CD4-positive, CD25-positive, alpha-beta regulatory T cell (primary cell): ENCODE data around the gene SLC17A9. TPM values are rescaled to one million over a fixed set of nuclear protein-coding genes. Genes with fewer than 3 reads are reported as not detected.

Experiments
- ATAC-seq, 2 donors: fragments of 150-1000 bp; cut with Tn5 transposase; one replicate each; pipeline ENCODE4 v1.10.0; 2021; ENCODE audit warnings: low read depth in 2 of 2, moderate number of reproducible peaks in 2 of 2, moderate library complexity in 1 of 2
- DNase-seq, 3 donors: peaks; one replicate each; pipeline versions ENCODE4 v3.0.0 to v3.0.0-alpha.2; 2012 to 2022; ENCODE audit warnings: mixed read lengths in 1 of 3
- H3K27ac ChIP-seq: one replicate; pipeline ENCODE4 v1.7.0; 2013; ENCODE audit warnings: mild to moderate bottlenecking, low read length; ENCODE audit not compliant: insufficient read depth, poor library complexity, severe bottlenecking
- H3K27me3 ChIP-seq: one replicate; pipeline ENCODE4 v1.7.0; 2013; ENCODE audit warnings: low read length; ENCODE audit not compliant: control insufficient read depth, insufficient read depth
- H3K36me3 ChIP-seq: one replicate; pipeline ENCODE4 v1.7.0; 2013; ENCODE audit warnings: mild to moderate bottlenecking, low read length, moderate library complexity; ENCODE audit not compliant: control insufficient read depth, insufficient read depth
- H3K4me1 ChIP-seq: 2 replicates; pipeline ENCODE4 v1.7.0; 2013; ENCODE audit warnings: mild to moderate bottlenecking, low read length; ENCODE audit not compliant: insufficient read depth, control insufficient read depth, poor library complexity, severe bottlenecking
- H3K4me3 ChIP-seq: one replicate; pipeline ENCODE4 v1.7.0; 2013; ENCODE audit warnings: low read depth, mild to moderate bottlenecking, low read length, moderate library complexity
- H3K9me3 ChIP-seq, 2 experiments: 1 replicate in 1 of 2; 2 replicates in 1 of 2; pipeline ENCODE4 v1.7.0; 2013; ENCODE audit warnings: low read length in 2 of 2, mild to moderate bottlenecking in 1 of 2, moderate library complexity in 1 of 2; ENCODE audit not compliant: control insufficient read depth in 2 of 2
- H3K27ac Mint-ChIP-seq, 3 donors: one replicate each; pipeline ENCODE4 v1.8.0; 2020 to 2022; ENCODE audit warnings: mild to moderate bottlenecking in 3 of 3, mixed read lengths in 3 of 3, moderate library complexity in 2 of 3
- H3K27me3 Mint-ChIP-seq: one replicate; pipeline ENCODE4 v1.8.0; 2022; ENCODE audit warnings: mild to moderate bottlenecking, mixed read lengths
- H3K36me3 Mint-ChIP-seq: one replicate; pipeline ENCODE4 v1.8.0; 2020; ENCODE audit warnings: mixed read lengths
- H3K4me1 Mint-ChIP-seq, 4 donors: one replicate each; pipeline ENCODE4 v1.8.0; 2020 to 2022; ENCODE audit warnings: mixed read lengths in 4 of 4, mild to moderate bottlenecking in 1 of 4
- H3K4me3 Mint-ChIP-seq, 4 donors: one replicate each; pipeline ENCODE4 v1.8.0; 2020 to 2022; ENCODE audit warnings: mild to moderate bottlenecking in 4 of 4, mixed read lengths in 4 of 4, moderate library complexity in 3 of 4
- H3K9me3 Mint-ChIP-seq, 7 donors: one replicate each; pipeline ENCODE4 v1.8.0; 2020 to 2022; ENCODE audit warnings: mixed read lengths in 7 of 7, mild to moderate bottlenecking in 3 of 7, moderate library complexity in 2 of 7
- polyA plus RNA-seq, 4 donors: library from polyadenylated mRNA; unstranded; fragments of 300-500 nt; fragmentation: Illumina TruSeq; gene quantifications; one replicate each; pipeline ENCODE4 v1.2.3, GENCODE V29; 2021
- total RNA-seq: library from RNA; stranded (reverse); gene quantifications from one replicate; pipeline ENCODE4 v1.2.3, GENCODE V29; 2022

SLC17A9 gene
- total and polyA plus RNA-seq, 5 donors from 2014 or later, result 0.06 to 4.1 (median 0.33) TPM; not detected in 1

GRCh38 chr20:62967149-62967501, 14.6 kb downstream of the SLC17A9 start:
- no peak overlapping the region for H3K27ac Mint-ChIP-seq
- H3K4me3 Mint-ChIP-seq, result no peak overlapping the region
- peaks cover under 1% of the 10 kb centered on the region for H3K4me1 ChIP-seq
- peaks cover 5% of the 10 kb centered on the region for H3K27me3 Mint-ChIP-seq
- H3K4me1 Mint-ChIP-seq, result peaks cover 9 to 10% (median 9%) of the 10 kb centered on the region in 4 donors
- no peaks in the 10 kb centered on the region for H3K9me3 ChIP-seq
- no peaks in the 10 kb centered on the region for H3K9me3 Mint-ChIP-seq
- H3K36me3 Mint-ChIP-seq, result no peaks in the 10 kb centered on the region
- no peaks in the 10 kb centered on the region for H3K36me3 ChIP-seq
- no peak for ATAC-seq
- no peak overlapping the region for H3K4me3 ChIP-seq
- H3K27me3 ChIP-seq, result no peaks in the 10 kb centered on the region
- no peak overlapping the region for H3K27ac ChIP-seq
- no peak for DNase-seq

DNA sequence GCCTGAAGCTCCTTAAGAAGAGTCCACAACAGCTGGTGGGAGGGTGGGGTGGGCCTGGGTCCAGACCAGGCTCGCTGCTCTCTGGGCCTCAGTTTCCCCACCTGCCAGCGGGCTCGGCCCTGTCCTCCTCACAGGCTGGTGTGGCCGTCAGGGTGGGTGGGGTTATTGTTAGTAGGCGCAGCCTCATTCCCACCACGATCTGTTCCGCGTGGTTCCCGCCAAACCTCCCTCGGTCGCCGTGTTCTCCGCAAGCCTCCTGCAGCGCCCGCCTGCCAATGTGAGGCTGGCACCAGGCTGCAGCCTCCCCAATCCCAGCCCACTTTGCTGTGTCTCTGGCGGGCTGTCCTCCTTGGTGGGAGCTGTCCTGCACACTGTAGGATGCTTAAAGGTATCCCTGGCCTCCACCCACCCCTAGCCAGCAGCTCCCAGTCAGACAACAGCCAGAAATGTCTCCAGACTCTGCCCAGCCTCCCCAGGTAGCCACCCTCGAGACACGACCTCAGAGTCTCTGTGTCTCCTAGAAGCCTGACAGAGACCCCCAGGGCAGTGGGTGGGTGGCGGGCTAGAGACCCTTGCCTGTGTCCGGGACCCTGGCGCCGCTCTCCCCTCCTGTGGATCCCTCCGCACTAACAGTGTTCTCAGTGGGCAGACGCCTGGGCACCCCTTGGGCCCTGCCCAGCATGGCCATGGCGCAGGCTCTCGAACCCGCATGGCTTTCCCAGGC, 15.3 kb downstream of the SLC17A9 start:
- Histone ChIP-seq H3K4me1 (peaks cover 7% of the 10 kb centered on the region), H3K27me3 (no peaks in the 10 kb centered on the region), H3K4me3 (no peak overlapping the region), H3K9me3 (no peaks in the 10 kb centered on the region), H3K27ac (no peak overlapping the region), H3K36me3 (no peaks in the 10 kb centered on the region)
- Mint-ChIP-seq H3K4me1 (peaks cover 10 to 16% (median 13%) of the 10 kb centered on the region in 4 donors), H3K9me3 (no peaks in the 10 kb centered on the region), H3K27ac (no peak overlapping the region), H3K36me3 (no peaks in the 10 kb centered on the region), H3K4me3 (no peak overlapping the region), H3K27me3 (peaks cover 11% of the 10 kb centered on the region)
- DNase-seq (no peak), ATAC-seq (no peak)

DNA sequence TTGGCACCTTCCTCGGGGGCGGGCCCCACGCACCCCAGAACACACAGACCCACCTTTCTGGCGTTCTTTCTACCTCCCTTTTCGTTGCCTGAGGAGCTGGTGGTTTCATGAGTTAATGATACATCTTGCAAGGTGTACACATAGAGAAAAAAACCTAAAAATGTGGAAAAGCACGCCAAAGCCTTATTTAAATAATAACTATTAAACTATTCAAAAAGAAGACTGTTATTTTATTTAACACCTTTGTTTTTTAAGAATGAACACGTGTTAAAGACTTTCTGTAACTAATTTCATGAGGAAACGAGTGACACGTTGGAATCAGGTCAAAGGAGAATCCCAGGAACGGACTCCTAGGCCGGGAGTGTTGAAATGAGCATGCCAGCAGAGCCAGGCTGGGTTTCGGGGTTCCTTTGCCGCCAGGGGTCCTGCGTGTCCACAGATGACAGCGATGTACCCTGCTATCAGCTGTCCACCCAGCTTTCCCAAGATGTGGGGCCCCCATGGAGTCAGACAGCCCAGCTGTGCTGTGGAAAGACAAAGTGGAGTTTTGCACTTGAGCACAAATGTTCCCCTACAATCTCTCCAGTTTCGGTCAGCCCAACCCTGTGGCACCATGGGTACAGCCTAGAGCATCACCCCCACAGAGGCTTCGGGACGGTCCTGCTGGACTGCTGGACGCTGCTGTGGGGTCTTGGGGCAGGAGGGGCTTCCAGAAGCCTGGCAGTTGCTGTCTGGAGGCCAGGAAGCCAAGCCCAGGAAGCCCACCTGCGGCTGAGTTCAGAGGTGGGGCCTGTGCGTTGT, 16.1 kb downstream of the SLC17A9 start:
- no peaks in the 10 kb centered on the region for H3K9me3 ChIP-seq
- H3K4me1 ChIP-seq, result peaks cover 13% of the 10 kb centered on the region
- H3K4me1 Mint-ChIP-seq, result peaks cover 10 to 20% (median 14%) of the 10 kb centered on the region in 4 donors
- H3K4me3 ChIP-seq, result no peak overlapping the region
- H3K27ac ChIP-seq, result no peak overlapping the region
- H3K36me3 Mint-ChIP-seq, result no peaks in the 10 kb centered on the region
- H3K9me3 Mint-ChIP-seq, result no peaks in the 10 kb centered on the region
- H3K36me3 ChIP-seq, result no peaks in the 10 kb centered on the region
- no peak for ATAC-seq
- no peak overlapping the region for H3K4me3 Mint-ChIP-seq
- H3K27me3 ChIP-seq, result no peaks in the 10 kb centered on the region
- DNase-seq, result no peak
- peaks cover 17% of the 10 kb centered on the region for H3K27me3 Mint-ChIP-seq
- no peak overlapping the region for H3K27ac Mint-ChIP-seq

- Histone ChIP-seq H3K4me3 (no peak overlapping the region), H3K27me3 (peaks cover under 1% of the 10 kb centered on the region), H3K9me3 (no peaks in the 10 kb centered on the region), H3K27ac (no peak overlapping the region), H3K4me1 (peaks cover 13% of the 10 kb centered on the region), H3K36me3 (no peaks in the 10 kb centered on the region)
- DNase-seq, result no peak
- no peak for ATAC-seq
- Mint-ChIP-seq H3K9me3 (no peaks in the 10 kb centered on the region), H3K36me3 (no peaks in the 10 kb centered on the region), H3K4me3 (peak overlapping the region in 1 of 4 donors; percentile 38), H3K27me3 (peaks cover 22% of the 10 kb centered on the region), H3K4me1 (peaks cover 10 to 23% (median 16%) of the 10 kb centered on the region in 4 donors), H3K27ac (no peak overlapping the region)
Observed at GRCh38 chr20:62969179-62969760, 16.8 kb downstream of the SLC17A9 start.

GRCh38 chr20:62969939-62970306, 17.4 kb downstream of the SLC17A9 start:
- no peak overlapping the region for H3K27ac ChIP-seq
- Mint-ChIP-seq H3K4me3 (no peak overlapping the region), H3K27ac (no peak overlapping the region), H3K27me3 (peaks cover 28% of the 10 kb centered on the region), H3K4me1 (peaks cover 10 to 23% (median 17%) of the 10 kb centered on the region in 4 donors), H3K9me3 (no peaks in the 10 kb centered on the region), H3K36me3 (no peaks in the 10 kb centered on the region)
- no peak overlapping the region for H3K4me3 ChIP-seq
- no peaks in the 10 kb centered on the region for H3K36me3 ChIP-seq
- peaks cover 4% of the 10 kb centered on the region for H3K27me3 ChIP-seq
- ATAC-seq (no peak), DNase-seq (no peak)
- no peaks in the 10 kb centered on the region for H3K9me3 ChIP-seq
- peaks cover 13% of the 10 kb centered on the region for H3K4me1 ChIP-seq

- no peak overlapping the region for H3K4me3 ChIP-seq
- no peak overlapping the region for H3K4me3 Mint-ChIP-seq
- H3K27me3 ChIP-seq, result peaks cover 5% of the 10 kb centered on the region
- no peaks in the 10 kb centered on the region for H3K36me3 Mint-ChIP-seq
- DNase-seq (no peak), ATAC-seq (no peak)
- H3K9me3 Mint-ChIP-seq, result no peaks in the 10 kb centered on the region
- peaks cover 10 to 23% (median 17%) of the 10 kb centered on the region in 4 donors for H3K4me1 Mint-ChIP-seq
- H3K36me3 ChIP-seq, result no peaks in the 10 kb centered on the region
- no peak overlapping the region for H3K27ac Mint-ChIP-seq
- H3K4me1 ChIP-seq, result peaks cover 13% of the 10 kb centered on the region
- H3K27ac ChIP-seq, result no peak overlapping the region
- H3K9me3 ChIP-seq, result no peaks in the 10 kb centered on the region
- peaks cover 29% of the 10 kb centered on the region for H3K27me3 Mint-ChIP-seq
Observed at GRCh38 chr20:62970307-62971210, 18.1 kb downstream of the SLC17A9 start.

- Histone ChIP-seq H3K9me3 (no peaks in the 10 kb centered on the region), H3K4me3 (no peak overlapping the region), H3K27me3 (peaks cover 5% of the 10 kb centered on the region), H3K27ac (no peak overlapping the region), H3K36me3 (no peaks in the 10 kb centered on the region), H3K4me1 (peaks cover 13% of the 10 kb centered on the region)
- Mint-ChIP-seq H3K27me3 (peaks cover 33% of the 10 kb centered on the region), H3K4me1 (peaks cover 10 to 26% (median 19%) of the 10 kb centered on the region in 4 donors), H3K9me3 (no peaks in the 10 kb centered on the region), H3K27ac (peak overlapping the region in 1 of 3 donors; percentile 54), H3K36me3 (no peaks in the 10 kb centered on the region), H3K4me3 (peak overlapping the region in 3 of 4 donors; percentile 41 to 84 (median 70))
- ATAC-seq, result no peak
- no peak for DNase-seq
Observed at GRCh38 chr20:62971211-62971949, 18.9 kb downstream of the SLC17A9 start.
